ENCODE results near the gene MYBPC1. TPM values are rescaled to one million over a fixed set of nuclear protein-coding genes. Genes with fewer than 3 reads are reported as not detected.

The MYBPC1 gene
- total RNA-seq, 1 donor from 2014 or later = not detected

DNA sequence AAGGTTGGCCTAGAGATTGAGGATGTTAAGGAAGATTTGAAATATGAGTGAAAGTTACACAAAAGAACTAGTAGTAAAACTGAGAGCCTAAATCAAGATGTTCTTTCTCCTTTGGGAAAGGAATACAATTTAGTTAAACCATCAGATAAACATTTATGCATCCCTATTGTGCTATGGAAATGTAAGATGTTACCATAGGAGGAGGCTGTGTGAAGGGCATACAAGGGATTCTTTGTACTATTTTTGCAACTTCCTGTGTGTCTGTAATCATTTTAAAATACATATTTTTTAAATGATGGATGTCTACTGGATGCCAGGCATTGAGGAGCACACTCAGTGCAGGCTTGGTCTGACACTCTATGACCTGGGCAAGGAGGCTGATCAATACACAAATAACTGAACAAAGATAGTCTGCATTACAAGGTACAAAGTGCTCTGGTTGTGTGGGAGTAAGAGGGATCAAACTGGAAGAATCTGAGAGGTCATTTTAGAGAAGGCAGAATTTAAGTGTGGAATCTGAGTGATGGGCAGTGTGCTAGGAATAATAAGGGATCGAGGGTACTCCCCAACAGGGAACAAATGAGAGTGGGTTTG is 96.8 kb downstream of the MYBPC1 start:
- no peak for ATAC-seq
- TF ChIP-seq, protein P1, sequence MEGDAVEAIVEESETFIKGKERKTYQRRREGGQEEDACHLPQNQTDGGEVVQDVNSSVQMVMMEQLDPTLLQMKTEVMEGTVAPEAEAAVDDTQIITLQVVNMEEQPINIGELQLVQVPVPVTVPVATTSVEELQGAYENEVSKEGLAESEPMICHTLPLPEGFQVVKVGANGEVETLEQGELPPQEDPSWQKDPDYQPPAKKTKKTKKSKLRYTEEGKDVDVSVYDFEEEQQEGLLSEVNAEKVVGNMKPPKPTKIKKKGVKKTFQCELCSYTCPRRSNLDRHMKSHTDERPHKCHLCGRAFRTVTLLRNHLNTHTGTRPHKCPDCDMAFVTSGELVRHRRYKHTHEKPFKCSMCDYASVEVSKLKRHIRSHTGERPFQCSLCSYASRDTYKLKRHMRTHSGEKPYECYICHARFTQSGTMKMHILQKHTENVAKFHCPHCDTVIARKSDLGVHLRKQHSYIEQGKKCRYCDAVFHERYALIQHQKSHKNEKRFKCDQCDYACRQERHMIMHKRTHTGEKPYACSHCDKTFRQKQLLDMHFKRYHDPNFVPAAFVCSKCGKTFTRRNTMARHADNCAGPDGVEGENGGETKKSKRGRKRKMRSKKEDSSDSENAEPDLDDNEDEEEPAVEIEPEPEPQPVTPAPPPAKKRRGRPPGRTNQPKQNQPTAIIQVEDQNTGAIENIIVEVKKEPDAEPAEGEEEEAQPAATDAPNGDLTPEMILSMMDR (IDR thresholded peaks at IDR 0.05) = no peak
- H3K4me3 ChIP-seq = no peak overlapping the region

DNA sequence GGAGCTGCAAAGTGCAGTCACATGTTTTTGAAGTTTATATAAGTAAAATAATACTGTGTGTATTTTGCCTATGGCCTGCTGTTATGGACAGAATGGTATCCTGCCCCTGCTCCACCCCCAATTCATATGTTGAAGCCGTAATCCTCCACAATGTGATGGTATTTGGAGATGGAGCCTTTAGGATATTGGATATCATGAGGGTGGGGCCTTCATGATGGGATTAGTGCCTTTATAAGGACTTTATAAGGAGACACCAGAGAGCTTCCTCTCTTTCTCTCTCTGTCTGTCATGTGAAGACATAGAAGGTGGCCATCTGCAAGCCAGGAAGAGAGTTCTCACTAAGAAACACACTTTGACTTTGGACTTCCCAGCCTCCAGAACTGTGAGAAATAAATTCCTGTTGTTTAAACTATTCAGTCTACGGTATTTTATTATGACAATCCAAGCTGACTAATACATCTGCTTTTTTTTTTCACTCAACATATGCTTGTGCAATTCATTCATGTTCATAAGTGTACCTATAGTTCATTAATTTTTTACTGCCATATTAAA is 99.6 kb downstream of the MYBPC1 start:
- Histone ChIP-seq H3K27ac (no peak overlapping the region), H3K4me1 (peaks cover 12% of the 10 kb centered on the region), H3K27me3 (no peaks in the 10 kb centered on the region), H3K36me3 (no peaks in the 10 kb centered on the region), H3K9me3 (no peaks in the 10 kb centered on the region), H3K4me3 (no peak overlapping the region)
- ATAC-seq (no peak), DNase-seq (no peak)
- TF ChIP-seq, protein P1 (IDR thresholded peaks at IDR 0.05) = no peak
- intact Hi-C loops (cut with DNase I) = no loop called here

More for the DNA sequence above, 96.8 kb downstream of the MYBPC1 start:
- H3K36me3 ChIP-seq = no peaks in the 10 kb centered on the region
- intact Hi-C loops (cut with DNase I) = no loop called here
- no peak overlapping the region for H3K27ac ChIP-seq
- no peak for DNase-seq
- no peaks in the 10 kb centered on the region for H3K9me3 ChIP-seq
- H3K4me1 ChIP-seq = peaks cover 4% of the 10 kb centered on the region
- no peaks in the 10 kb centered on the region for H3K27me3 ChIP-seq

DNA sequence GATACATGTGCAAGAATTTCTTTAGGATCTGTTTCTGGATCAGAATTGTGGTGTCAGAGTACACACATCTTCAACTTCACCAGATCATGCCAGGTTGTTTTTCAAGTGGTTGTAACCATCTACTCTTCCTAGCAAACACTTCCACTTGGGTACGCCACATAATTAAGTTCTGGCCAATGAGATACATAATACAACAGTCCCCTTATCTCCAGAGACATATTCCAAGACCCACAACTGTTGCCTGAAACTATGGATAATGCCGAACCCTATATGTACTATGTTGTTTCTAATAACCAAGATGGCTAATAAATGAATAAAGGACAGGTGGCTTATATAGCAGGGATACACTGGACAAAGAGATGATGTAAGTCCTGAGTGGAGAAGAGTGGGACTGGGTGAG is 100.2 kb downstream of the MYBPC1 start:
- Histone ChIP-seq H3K4me3 (no peak overlapping the region), H3K27ac (no peak overlapping the region), H3K27me3 (no peaks in the 10 kb centered on the region), H3K4me1 (peaks cover 12% of the 10 kb centered on the region), H3K9me3 (no peaks in the 10 kb centered on the region), H3K36me3 (no peaks in the 10 kb centered on the region)
- TF ChIP-seq, protein P1 (IDR thresholded peaks at IDR 0.05) = no peak
- no peak for DNase-seq
- intact Hi-C loops (cut with DNase I) = no loop called here
- ATAC-seq = no peak

DNA sequence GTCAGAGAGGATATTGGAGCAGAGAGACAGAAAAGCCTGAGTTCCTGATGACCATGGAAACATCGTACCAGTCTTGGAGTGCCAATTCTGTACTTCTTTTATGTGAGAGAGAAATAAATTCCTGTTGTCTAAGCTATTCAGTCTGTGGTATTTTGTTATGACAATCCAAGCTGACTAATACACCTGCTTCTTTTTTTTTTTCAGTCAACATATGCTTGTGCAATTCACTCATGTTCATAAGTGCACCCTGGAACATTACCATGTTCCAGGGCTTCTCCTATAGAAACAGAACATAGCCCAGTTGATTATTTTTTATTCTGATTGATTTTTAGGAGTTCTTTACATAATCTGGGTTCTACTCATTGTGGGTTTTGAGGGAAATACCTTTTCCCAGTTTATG is 100.9 kb downstream of the MYBPC1 start:
- intact Hi-C loops (cut with DNase I) = no loop called here
- DNase-seq (no peak), ATAC-seq (no peak)
- H3K9me3 ChIP-seq = no peaks in the 10 kb centered on the region
- TF ChIP-seq, protein P1 (IDR thresholded peaks at IDR 0.05) = no peak
- H3K4me3 ChIP-seq = no peak overlapping the region
- H3K27me3 ChIP-seq = no peaks in the 10 kb centered on the region
- H3K27ac ChIP-seq = no peak overlapping the region
- H3K36me3 ChIP-seq = no peaks in the 10 kb centered on the region
- peaks cover 12% of the 10 kb centered on the region for H3K4me1 ChIP-seq

DNA sequence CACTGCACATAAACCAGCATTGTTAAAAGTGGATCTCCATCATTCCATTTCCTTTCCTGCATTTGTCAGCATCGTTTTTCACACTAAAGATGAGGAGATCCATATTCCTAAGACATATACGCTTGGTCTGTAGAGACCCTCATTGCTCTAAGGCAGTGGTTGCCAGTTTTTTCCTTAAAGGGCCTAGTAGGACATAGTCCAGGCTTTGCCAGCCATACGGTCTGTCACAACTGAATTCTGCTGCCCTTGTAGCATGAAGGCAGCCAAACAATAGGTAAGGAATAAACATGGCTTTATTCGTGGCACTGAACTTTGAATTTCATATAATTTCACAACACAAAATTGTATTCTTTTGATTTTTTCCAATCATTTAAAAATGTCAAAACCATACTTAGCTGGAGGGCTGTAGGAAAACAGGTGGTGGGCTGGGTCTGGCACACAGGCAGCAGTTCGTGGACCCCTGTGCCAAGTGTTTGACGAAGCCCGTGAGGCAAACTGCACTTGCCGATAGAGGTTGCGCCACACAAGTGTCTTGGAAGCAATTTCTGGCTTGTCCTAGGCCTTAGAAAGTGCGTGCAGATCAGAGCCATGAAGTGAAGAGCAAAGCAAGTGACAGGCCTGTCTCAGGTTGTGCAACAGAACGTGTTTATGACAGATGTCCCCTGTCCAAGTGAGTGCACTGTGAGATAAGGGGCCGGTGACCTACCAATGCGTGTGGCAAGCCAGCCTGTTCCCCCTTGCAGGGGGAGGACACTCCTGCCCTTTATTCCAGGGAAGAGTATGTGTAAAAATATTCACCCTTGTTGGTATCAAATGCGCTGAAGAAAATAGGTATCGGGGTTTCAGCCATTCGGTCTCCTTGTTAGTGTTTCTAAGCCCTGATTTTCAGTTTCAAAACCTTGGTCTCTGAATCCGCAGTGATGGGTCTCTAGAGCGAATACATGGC is 101.8 kb downstream of the MYBPC1 start:
- intact Hi-C loops (cut with DNase I) = no loop called here
- peak; percentile 70 for DNase-seq
- Histone ChIP-seq H3K27me3 (no peaks in the 10 kb centered on the region), H3K9me3 (no peaks in the 10 kb centered on the region), H3K4me3 (peak overlapping the region; percentile 92), H3K27ac (peak overlapping the region; percentile 92), H3K36me3 (no peaks in the 10 kb centered on the region), H3K4me1 (peaks cover 16% of the 10 kb centered on the region)
- ATAC-seq = peak; percentile 33
- TF ChIP-seq, protein P1 (IDR thresholded peaks at IDR 0.05) = no peak
